Testis (tissue), 3 donors: Measurements from ENCODE around the gene TMEM101. TPM values are rescaled to one million over a fixed set of nuclear protein-coding genes. Genes with fewer than 3 reads are reported as not detected.
"Not testable (repeated sequence)": the region's sequence is repeated elsewhere in the genome, so short reads cannot be mapped to it uniquely, and the experiment has no call there.

ENCODE experiments used
- DNase-seq: peaks from one replicate; pipeline ENCODE4 v3.0.0-alpha.2; 2019
- H3K27ac ChIP-seq, 2 donors: fragments of 200-600 bp; sonication (generic); one replicate each; pipeline ENCODE4 v1.5.1; 2019
- H3K27me3 ChIP-seq: fragments of 200-600 bp; sonication (generic); one replicate; pipeline ENCODE4 v1.5.1; 2019
- H3K36me3 ChIP-seq: fragments of 200-600 bp; sonication (generic); one replicate; pipeline ENCODE4 v1.5.1; 2017; ENCODE audit warnings: low read depth; ENCODE audit errors: missing control alignments
- H3K4me1 ChIP-seq: fragments of 200-600 bp; sonication (generic); one replicate; pipeline ENCODE4 v1.5.1; 2019
- H3K4me3 ChIP-seq, 2 donors: fragments of 200-600 bp; sonication (generic); one replicate each; pipeline ENCODE4 v1.5.1; 2017 to 2019
- H3K9me3 ChIP-seq: fragments of 200-600 bp; sonication (generic); one replicate; pipeline ENCODE4 v1.5.1; 2017
- CTCF ChIP-seq, 3 experiments: fragments of 450-650 bp in 2 of 3; fragments of 200-600 bp in 1 of 3; sonication (generic) in 1 of 3; IDR thresholded peaks; one replicate each; pipeline ENCODE4 v1.5.1; 2016 to 2019; ENCODE audit warnings: antibody characterized with exemption in 3 of 3, mild to moderate bottlenecking in 2 of 3, moderate library complexity in 1 of 3
- POLR2A ChIP-seq: fragments of 450-650 bp; IDR thresholded peaks from one replicate; pipeline ENCODE4 v1.6.1; 2017; ENCODE audit warnings: antibody characterized with exemption, mild to moderate bottlenecking, moderate library complexity
- whole genome bisulfite sequencing, 2 donors: methylation state at CpG; one replicate each; pipeline ENCODE4 v1.1.5; 2018; 5-methylcytosine and 5-hydroxymethylcytosine counted together
- intact Hi-C: fragments of 100-400 bp; cut with DNase I; formaldehyde crosslinking; loops from one replicate; pipeline ENCODE4 v1.15.1; 2023; ENCODE audit warnings: low total_unique reads
- polyA plus RNA-seq: library from polyadenylated mRNA; stranded (reverse); fragments of 350-450 nt; fragmentation: Illumina TruSeq; extraction: RNeasy Lipid Tissue Mini Kit (QIAGEN cat#74804); gene quantifications from one replicate; pipeline ENCODE4 v1.2.3, GENCODE V29; 2014; ENCODE audit warnings: low read depth, low replicate concordance; ENCODE audit not compliant: insufficient read depth
- total RNA-seq, 2 donors: library from RNA; depleted of rRNA; stranded (reverse); fragments of >200 nt; gene quantifications; one replicate each; pipeline ENCODE4 v1.2.3, GENCODE V29; 2016

The TMEM101 gene
- total and polyA plus RNA-seq, 3 donors from 2014 or later, result 38.4 to 63.3 (median 51.1) TPM

GRCh38 chr17:44044071-44044470 is 29.3 kb upstream of the TMEM101 start:
- peaks cover 11% of the 10 kb centered on the region for H3K4me1 ChIP-seq
- no peak overlapping the region for H3K27ac ChIP-seq
- no peak for DNase-seq
- intact Hi-C loops, result no loop called here
- no peaks in the 10 kb centered on the region for H3K9me3 ChIP-seq
- no peak for TF ChIP-seq POLR2A
- no peak for TF ChIP-seq CTCF (IDR thresholded peaks at IDR 0.05)
- WGBS, 2 donors, result 64 to 84% methylated on average over 1 of the region's 1 CpG
- no peak overlapping the region for H3K4me3 ChIP-seq
- H3K27me3 ChIP-seq, result no peaks in the 10 kb centered on the region
- H3K36me3 ChIP-seq, result no peaks in the 10 kb centered on the region

- no peak for DNase-seq
- TF ChIP-seq CTCF (IDR thresholded peaks at IDR 0.05) (no peak), POLR2A (no peak)
- Histone ChIP-seq H3K4me1 (peaks cover 11% of the 10 kb centered on the region), H3K27me3 (no peaks in the 10 kb centered on the region), H3K27ac (no peak overlapping the region), H3K4me3 (no peak overlapping the region), H3K36me3 (no peaks in the 10 kb centered on the region), H3K9me3 (no peaks in the 10 kb centered on the region)
- 69 to 75% methylated on average over 4 of the region's 4 CpGs for WGBS, 2 donors
- intact Hi-C loops, result no loop called here
Measured at GRCh38 chr17:44043272-44043696, 28.5 kb upstream of the TMEM101 start.

GRCh38 chr17:44039829-44040635 is 25.3 kb upstream of the TMEM101 start:
- no peaks in the 10 kb centered on the region for H3K9me3 ChIP-seq
- WGBS, 2 donors, result 62 to 65% methylated on average over 6 of the region's 6 CpGs
- H3K27me3 ChIP-seq, result no peaks in the 10 kb centered on the region
- no peak overlapping the region for H3K27ac ChIP-seq
- no peaks in the 10 kb centered on the region for H3K36me3 ChIP-seq
- intact Hi-C loops, result no loop called here
- TF ChIP-seq POLR2A (no peak), CTCF (IDR thresholded peaks at IDR 0.05) (no peak)
- no peak for DNase-seq
- no peak overlapping the region for H3K4me3 ChIP-seq
- peaks cover 15% of the 10 kb centered on the region for H3K4me1 ChIP-seq

- peak; percentile 44 for DNase-seq
- Histone ChIP-seq H3K4me3 (no peak overlapping the region), H3K27ac (no peak overlapping the region), H3K9me3 (no peaks in the 10 kb centered on the region), H3K27me3 (no peaks in the 10 kb centered on the region), H3K36me3 (no peaks in the 10 kb centered on the region), H3K4me1 (peaks cover 13% of the 10 kb centered on the region)
- TF ChIP-seq POLR2A (no peak), CTCF (IDR thresholded peaks at IDR 0.05) (no peak)
- WGBS, 2 donors, result 58 to 61% methylated on average over 3 of the region's 3 CpGs
- intact Hi-C loops, result no loop called here
Measured at GRCh38 chr17:44038604-44039011, 23.8 kb upstream of the TMEM101 start.

- 72 to 76% methylated on average over 2 of the region's 2 CpGs for WGBS, 2 donors
- Histone ChIP-seq H3K9me3 (no peaks in the 10 kb centered on the region), H3K36me3 (no peaks in the 10 kb centered on the region), H3K4me1 (peaks cover 12% of the 10 kb centered on the region), H3K27me3 (no peaks in the 10 kb centered on the region), H3K4me3 (no peak overlapping the region), H3K27ac (no peak overlapping the region)
- no peak for DNase-seq
- no peak for TF ChIP-seq CTCF (IDR thresholded peaks at IDR 0.05)
- no peak for TF ChIP-seq POLR2A
- intact Hi-C loops, result no loop called here
Measured at GRCh38 chr17:44037471-44037870, 22.7 kb upstream of the TMEM101 start.

- H3K4me1 ChIP-seq, H3K36me3 ChIP-seq, H3K9me3 ChIP-seq, H3K27me3 ChIP-seq, intact Hi-C loops, DNase-seq, H3K27ac ChIP-seq, H3K4me3 ChIP-seq: not testable (repeated sequence)
- 60% methylated on average over 1 of the region's 3 CpGs; no CpG with 5 or more reads in 1 of the 2 donors for WGBS, 2 donors
Measured at GRCh38 chr17:44034688-44035087, 19.9 kb upstream of the TMEM101 start.
